GM18502 (cell line): Measurements from ENCODE around the gene BEST4.
"Not testable (repeated sequence)": the region's sequence is repeated elsewhere in the genome, so short reads cannot be mapped to it uniquely, and the experiment has no call there.

Source experiments
- ATAC-seq: cut with Tn5 transposase; IDR thresholded peaks from one replicate; pipeline ENCODE4 v1.9.1; 2021; ENCODE audit warnings: mild to moderate bottlenecking; ENCODE audit not compliant: unreplicated experiment, poor library complexity

The BEST4 gene

GRCh38 chr1:44788120-44788860 is at the start of gene BEST4:
Gene BEST4 (minus strand): TSS chr1:44788170. CDS start chr1:44787705, 465 bp downstream.
- ATAC-seq: no peak

- no peak for ATAC-seq
Observed at GRCh38 chr1:44835738-44836675, 48.0 kb upstream of the BEST4 start.

GRCh38 chr1:44834328-44834727 is 46.4 kb upstream of the BEST4 start:
- no peak for ATAC-seq

GRCh38 chr1:44832056-44832705 is 44.2 kb upstream of the BEST4 start:
- ATAC-seq: no peak

GRCh38 chr1:44831516-44831915 is 43.5 kb upstream of the BEST4 start:
- no peak for ATAC-seq

- ATAC-seq: no peak
Observed at GRCh38 chr1:44830900-44831304, 42.9 kb upstream of the BEST4 start.

GRCh38 chr1:44829506-44830384 is 41.8 kb upstream of the BEST4 start:
- ATAC-seq: no peak

GRCh38 chr1:44828841-44829440 is 41.0 kb upstream of the BEST4 start:
- no peak for ATAC-seq

GRCh38 chr1:44828003-44828651 is 40.2 kb upstream of the BEST4 start:
- ATAC-seq: no peak

- no peak for ATAC-seq
Observed at GRCh38 chr1:44827197-44828002, 39.4 kb upstream of the BEST4 start.

GRCh38 chr1:44826375-44827196 is 38.6 kb upstream of the BEST4 start:
- no peak for ATAC-seq

- not testable (repeated sequence) for ATAC-seq
Observed at GRCh38 chr1:44824392-44824791, 36.4 kb upstream of the BEST4 start.

GRCh38 chr1:44822981-44823451 is 35.0 kb upstream of the BEST4 start:
- no peak for ATAC-seq

GRCh38 chr1:44822131-44822701 is 34.2 kb upstream of the BEST4 start:
- ATAC-seq: no peak

- no peak for ATAC-seq
Observed at GRCh38 chr1:44821240-44821715, 33.3 kb upstream of the BEST4 start.

- no peak for ATAC-seq
Observed at GRCh38 chr1:44820328-44821239, 32.6 kb upstream of the BEST4 start.
